ENCODE data around the gene HYAL3.

DNA sequence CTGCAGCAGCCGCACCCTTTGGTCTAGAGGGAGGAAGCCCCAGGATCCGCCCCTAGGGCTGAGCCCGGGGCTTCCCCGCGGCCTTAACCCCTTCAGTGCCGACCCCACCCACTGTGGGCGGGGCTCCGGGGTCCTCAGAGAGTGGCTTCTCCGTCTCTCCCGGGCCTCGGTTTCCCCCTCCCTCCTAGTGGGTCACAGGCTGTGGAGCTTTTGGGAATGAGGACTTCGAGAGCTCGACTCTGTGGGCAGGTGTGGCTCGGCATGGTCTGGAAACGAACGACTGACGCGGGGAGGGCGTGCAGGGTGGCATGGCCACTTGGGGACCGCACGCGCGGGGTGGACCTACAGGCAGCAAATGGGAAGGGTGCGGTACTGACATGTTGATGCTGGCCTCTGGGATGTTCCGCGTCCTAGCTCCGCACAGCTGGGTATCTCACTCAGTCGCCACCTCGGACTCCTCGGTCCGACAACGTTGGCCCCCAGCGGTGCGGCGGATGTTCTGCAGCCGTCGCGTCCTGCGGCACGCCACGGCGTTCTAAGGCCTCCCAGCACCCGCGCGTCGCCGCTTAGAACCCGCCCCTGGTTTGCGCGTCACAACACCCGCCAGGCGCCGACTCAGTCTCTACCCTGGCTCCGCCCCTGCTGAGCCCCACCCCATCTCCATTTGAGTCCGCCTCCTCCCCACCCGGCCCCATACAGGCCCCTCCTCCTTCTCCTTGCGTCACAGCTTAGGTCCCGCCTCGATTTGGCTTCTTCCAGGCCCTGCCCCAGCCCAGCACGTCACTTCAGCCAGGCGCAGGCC, at the start of gene HYAL3, which contains the start of gene NAA80:
- TF ChIP-seq, protein P1, sequence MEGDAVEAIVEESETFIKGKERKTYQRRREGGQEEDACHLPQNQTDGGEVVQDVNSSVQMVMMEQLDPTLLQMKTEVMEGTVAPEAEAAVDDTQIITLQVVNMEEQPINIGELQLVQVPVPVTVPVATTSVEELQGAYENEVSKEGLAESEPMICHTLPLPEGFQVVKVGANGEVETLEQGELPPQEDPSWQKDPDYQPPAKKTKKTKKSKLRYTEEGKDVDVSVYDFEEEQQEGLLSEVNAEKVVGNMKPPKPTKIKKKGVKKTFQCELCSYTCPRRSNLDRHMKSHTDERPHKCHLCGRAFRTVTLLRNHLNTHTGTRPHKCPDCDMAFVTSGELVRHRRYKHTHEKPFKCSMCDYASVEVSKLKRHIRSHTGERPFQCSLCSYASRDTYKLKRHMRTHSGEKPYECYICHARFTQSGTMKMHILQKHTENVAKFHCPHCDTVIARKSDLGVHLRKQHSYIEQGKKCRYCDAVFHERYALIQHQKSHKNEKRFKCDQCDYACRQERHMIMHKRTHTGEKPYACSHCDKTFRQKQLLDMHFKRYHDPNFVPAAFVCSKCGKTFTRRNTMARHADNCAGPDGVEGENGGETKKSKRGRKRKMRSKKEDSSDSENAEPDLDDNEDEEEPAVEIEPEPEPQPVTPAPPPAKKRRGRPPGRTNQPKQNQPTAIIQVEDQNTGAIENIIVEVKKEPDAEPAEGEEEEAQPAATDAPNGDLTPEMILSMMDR (IDR thresholded peaks at IDR 0.05), result peak in 3 of 4 experiments; percentile 19 to 68 (median 61)
- TF ChIP-seq POLR2AphosphoS5 (IDR thresholded peaks at IDR 0.05) (peak; percentile 94), POLR2A (IDR thresholded peaks at IDR 0.05) (peak; percentile 99)

Data from prostate gland (tissue), 2 donors.